HepG2 (cell line): ENCODE measurements around the gene ZNF670. TPM values are rescaled to one million over a fixed set of nuclear protein-coding genes. Genes with fewer than 3 reads are reported as not detected.

Experiments
- CEBPB ChIP-seq: IDR thresholded peaks from 2 replicates; pipeline ENCODE4 v1.6.1; 2011; ENCODE audit warnings: low read depth, low read length, improper control_type of control experiment, borderline replicate concordance
- FOXJ3 ChIP-seq: sonication (generic); formaldehyde crosslinking; IDR thresholded peaks from 2 replicates; pipeline ENCODE4 v1.4.0; 2020; ENCODE audit warnings: missing genetic modification reagents, mild to moderate bottlenecking, borderline replicate concordance
- IRF2 ChIP-seq: IDR thresholded peaks from 2 replicates; pipeline ENCODE4 v1.6.1; 2018; ENCODE audit warnings: missing genetic modification reagents, missing compliant biosample characterization
- KDM1A ChIP-seq: IDR thresholded peaks from 2 replicates; pipeline ENCODE4 v1.6.1; 2016; ENCODE audit warnings: missing compliant biosample characterization
- MED1 ChIP-seq: sonication (generic); formaldehyde crosslinking; IDR thresholded peaks from 2 replicates; pipeline ENCODE4 v1.4.0; 2020; ENCODE audit warnings: missing genetic modification reagents
- NRL ChIP-seq: sonication (generic); formaldehyde crosslinking; IDR thresholded peaks from 2 replicates; pipeline ENCODE4 v1.5.0; 2020; ENCODE audit warnings: missing genetic modification reagents, mild to moderate bottlenecking, moderate library complexity, borderline replicate concordance
- ZIK1 ChIP-seq: sonication (generic); formaldehyde crosslinking; IDR thresholded peaks from 2 replicates; pipeline ENCODE4 v1.5.0; 2020; ENCODE audit warnings: mild to moderate bottlenecking, low read depth, missing genetic modification reagents, borderline replicate concordance
- polyA plus RNA-seq, 8 experiments: library from polyadenylated mRNA; depleted of rRNA in 3 of 8; stranded (reverse) in 7 of 8; unstranded in 1 of 8; fragments of >200 nt; fragmentation: Illumina TruSeq in 4 of 8; extraction: Trizol in 4 of 8; gene quantifications; 2 replicates each; pipeline versions ENCODE4 v1.2.1 to v1.2.3, GENCODE V29; 2011 to 2016; ENCODE audit warnings: low read depth in 4 of 8, missing spikeins in 1 of 8, mixed read lengths in 1 of 8; ENCODE audit not compliant: insufficient read depth in 1 of 8
- total RNA-seq, 5 experiments: library from RNA; depleted of rRNA; stranded (reverse); fragments of >200 nt; fragmentation: Illumina TruSeq; extraction: Trizol; gene quantifications; 2 replicates each; pipeline ENCODE4 v1.2.3, GENCODE V29; 2016; ENCODE audit warnings: low read depth in 1 of 5
- TF ChIP-seq, protein P1 (sequence below): sonication (generic); formaldehyde crosslinking; IDR thresholded peaks from 2 replicates; pipeline ENCODE4 v1.5.1; 2020; ENCODE audit warnings: missing genetic modification reagents, mild to moderate bottlenecking, borderline replicate concordance
- TF ChIP-seq, protein P2 (sequence below): sonication (generic); formaldehyde crosslinking; IDR thresholded peaks from 2 replicates; pipeline ENCODE4 v1.5.1; 2020; ENCODE audit warnings: mild to moderate bottlenecking, missing genetic modification reagents, moderate library complexity
- TF ChIP-seq, protein P3 (sequence below): sonication (generic); formaldehyde crosslinking; IDR thresholded peaks from 2 replicates; pipeline ENCODE4 v1.8.1; 2023; ENCODE audit warnings: mild to moderate bottlenecking, inconsistent platforms, moderate library complexity, missing genetic modification reagents, borderline replicate concordance
- TF ChIP-seq, protein P4 (sequence below), 2 experiments: IDR thresholded peaks; 2 replicates each; pipeline ENCODE4 v1.6.1; 2011 to 2012; ENCODE audit warnings: low read length in 2 of 2, borderline replicate concordance in 1 of 2, low read depth in 1 of 2, mild to moderate bottlenecking in 1 of 2, moderate library complexity in 1 of 2
- TF ChIP-seq, protein P5 (sequence below): IDR thresholded peaks from 2 replicates; pipeline ENCODE4 v1.6.1; 2018; ENCODE audit warnings: missing genetic modification reagents, mild to moderate bottlenecking, missing compliant biosample characterization
- TF ChIP-seq, protein P6 (sequence below): sonication (generic); formaldehyde crosslinking; IDR thresholded peaks from 2 replicates; pipeline ENCODE4 v1.4.0; 2020; ENCODE audit warnings: missing genetic modification reagents

Gene ZNF670
- total and polyA plus RNA-seq, 2 of the 13 experiments (the other 11 are each of a cell fraction or from before 2014, with no cell fraction given): 4.2 to 10.9 TPM

DNA sequence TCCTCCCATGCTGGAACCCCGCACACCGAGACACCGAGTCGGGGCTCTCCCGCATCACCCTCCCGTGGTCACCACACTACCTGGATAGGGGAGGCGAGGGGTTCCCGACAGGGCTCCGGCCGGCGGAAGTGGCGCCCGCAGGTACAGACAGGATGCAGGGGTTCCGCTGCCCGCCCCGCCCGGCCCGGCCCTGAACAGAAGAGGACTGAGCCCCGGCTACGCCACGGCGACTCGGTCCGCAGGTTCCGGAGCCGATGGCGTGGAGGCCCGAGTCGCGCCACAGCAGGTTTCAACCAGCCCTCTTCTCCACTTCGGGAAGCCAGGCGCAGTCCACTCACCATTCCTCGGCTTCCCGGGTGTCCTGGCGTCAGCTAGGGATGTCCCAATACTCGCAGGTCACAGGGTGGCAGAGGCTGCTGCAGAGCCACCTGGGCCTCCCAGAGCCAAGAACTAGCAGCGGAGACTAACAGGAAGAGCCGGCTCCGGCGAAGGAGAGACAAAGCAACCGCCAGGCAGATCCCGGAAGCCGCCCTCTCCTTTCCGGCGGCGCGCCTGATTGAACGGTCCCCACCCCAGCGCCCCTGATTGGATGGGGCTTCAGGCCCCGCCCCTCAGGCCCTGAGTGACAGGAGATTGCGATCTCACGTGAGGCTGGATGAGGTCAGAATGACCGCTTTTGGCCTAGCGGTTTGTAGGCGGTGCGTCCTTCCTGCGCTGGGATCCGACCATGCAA lies 25.4 kb upstream of the ZNF670 start, which contains the start of gene ZNF669 (continued):
- TF ChIP-seq, protein P1, sequence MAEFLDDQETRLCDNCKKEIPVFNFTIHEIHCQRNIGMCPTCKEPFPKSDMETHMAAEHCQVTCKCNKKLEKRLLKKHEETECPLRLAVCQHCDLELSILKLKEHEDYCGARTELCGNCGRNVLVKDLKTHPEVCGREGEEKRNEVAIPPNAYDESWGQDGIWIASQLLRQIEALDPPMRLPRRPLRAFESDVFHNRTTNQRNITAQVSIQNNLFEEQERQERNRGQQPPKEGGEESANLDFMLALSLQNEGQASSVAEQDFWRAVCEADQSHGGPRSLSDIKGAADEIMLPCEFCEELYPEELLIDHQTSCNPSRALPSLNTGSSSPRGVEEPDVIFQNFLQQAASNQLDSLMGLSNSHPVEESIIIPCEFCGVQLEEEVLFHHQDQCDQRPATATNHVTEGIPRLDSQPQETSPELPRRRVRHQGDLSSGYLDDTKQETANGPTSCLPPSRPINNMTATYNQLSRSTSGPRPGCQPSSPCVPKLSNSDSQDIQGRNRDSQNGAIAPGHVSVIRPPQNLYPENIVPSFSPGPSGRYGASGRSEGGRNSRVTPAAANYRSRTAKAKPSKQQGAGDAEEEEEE (CRISPR knock-in tag): no peak; the same call in 1 of the 2 replicates
- TF ChIP-seq MED1 (CRISPR knock-in tag) (peak; percentile 56), KDM1A (CRISPR knock-in tag) (no peak), ZIK1 (CRISPR knock-in tag) (peak; percentile 90; the same call in 1 of the 2 replicates), NRL (CRISPR knock-in tag) (no peak), FOXJ3 (no peak; the same call in 1 of the 2 replicates), CEBPB (peak; percentile 45; the same call in 1 of the 2 replicates), IRF2 (CRISPR knock-in tag) (peak; percentile 81)
- TF ChIP-seq, protein P2, sequence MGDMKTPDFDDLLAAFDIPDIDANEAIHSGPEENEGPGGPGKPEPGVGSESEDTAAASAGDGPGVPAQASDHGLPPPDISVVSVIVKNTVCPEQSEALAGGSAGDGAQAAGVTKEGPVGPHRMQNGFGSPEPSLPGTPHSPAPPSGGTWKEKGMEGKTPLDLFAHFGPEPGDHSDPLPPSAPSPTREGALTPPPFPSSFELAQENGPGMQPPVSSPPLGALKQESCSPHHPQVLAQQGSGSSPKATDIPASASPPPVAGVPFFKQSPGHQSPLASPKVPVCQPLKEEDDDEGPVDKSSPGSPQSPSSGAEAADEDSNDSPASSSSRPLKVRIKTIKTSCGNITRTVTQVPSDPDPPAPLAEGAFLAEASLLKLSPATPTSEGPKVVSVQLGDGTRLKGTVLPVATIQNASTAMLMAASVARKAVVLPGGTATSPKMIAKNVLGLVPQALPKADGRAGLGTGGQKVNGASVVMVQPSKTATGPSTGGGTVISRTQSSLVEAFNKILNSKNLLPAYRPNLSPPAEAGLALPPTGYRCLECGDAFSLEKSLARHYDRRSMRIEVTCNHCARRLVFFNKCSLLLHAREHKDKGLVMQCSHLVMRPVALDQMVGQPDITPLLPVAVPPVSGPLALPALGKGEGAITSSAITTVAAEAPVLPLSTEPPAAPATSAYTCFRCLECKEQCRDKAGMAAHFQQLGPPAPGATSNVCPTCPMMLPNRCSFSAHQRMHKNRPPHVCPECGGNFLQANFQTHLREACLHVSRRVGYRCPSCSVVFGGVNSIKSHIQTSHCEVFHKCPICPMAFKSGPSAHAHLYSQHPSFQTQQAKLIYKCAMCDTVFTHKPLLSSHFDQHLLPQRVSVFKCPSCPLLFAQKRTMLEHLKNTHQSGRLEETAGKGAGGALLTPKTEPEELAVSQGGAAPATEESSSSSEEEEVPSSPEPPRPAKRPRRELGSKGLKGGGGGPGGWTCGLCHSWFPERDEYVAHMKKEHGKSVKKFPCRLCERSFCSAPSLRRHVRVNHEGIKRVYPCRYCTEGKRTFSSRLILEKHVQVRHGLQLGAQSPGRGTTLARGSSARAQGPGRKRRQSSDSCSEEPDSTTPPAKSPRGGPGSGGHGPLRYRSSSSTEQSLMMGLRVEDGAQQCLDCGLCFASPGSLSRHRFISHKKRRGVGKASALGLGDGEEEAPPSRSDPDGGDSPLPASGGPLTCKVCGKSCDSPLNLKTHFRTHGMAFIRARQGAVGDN: peak; percentile 83
- TF ChIP-seq, protein P3, sequence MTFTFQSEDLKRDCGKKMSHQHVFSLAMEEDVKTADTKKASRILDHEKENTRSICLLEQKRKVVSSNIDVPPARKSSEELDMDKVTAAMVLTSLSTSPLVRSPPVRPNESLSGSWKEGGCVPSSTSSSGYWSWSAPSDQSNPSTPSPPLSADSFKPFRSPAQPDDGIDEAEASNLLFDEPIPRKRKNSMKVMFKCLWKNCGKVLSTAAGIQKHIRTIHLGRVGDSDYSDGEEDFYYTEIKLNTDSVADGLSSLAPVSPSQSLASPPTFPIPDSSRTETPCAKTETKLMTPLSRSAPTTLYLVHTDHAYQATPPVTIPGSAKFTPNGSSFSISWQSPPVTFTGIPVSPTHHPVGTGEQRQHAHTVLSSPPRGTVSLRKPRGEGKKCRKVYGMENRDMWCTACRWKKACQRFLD (CRISPR knock-in tag): peak; percentile 75; the same call in 1 of the 2 replicates
- TF ChIP-seq, protein P4, sequence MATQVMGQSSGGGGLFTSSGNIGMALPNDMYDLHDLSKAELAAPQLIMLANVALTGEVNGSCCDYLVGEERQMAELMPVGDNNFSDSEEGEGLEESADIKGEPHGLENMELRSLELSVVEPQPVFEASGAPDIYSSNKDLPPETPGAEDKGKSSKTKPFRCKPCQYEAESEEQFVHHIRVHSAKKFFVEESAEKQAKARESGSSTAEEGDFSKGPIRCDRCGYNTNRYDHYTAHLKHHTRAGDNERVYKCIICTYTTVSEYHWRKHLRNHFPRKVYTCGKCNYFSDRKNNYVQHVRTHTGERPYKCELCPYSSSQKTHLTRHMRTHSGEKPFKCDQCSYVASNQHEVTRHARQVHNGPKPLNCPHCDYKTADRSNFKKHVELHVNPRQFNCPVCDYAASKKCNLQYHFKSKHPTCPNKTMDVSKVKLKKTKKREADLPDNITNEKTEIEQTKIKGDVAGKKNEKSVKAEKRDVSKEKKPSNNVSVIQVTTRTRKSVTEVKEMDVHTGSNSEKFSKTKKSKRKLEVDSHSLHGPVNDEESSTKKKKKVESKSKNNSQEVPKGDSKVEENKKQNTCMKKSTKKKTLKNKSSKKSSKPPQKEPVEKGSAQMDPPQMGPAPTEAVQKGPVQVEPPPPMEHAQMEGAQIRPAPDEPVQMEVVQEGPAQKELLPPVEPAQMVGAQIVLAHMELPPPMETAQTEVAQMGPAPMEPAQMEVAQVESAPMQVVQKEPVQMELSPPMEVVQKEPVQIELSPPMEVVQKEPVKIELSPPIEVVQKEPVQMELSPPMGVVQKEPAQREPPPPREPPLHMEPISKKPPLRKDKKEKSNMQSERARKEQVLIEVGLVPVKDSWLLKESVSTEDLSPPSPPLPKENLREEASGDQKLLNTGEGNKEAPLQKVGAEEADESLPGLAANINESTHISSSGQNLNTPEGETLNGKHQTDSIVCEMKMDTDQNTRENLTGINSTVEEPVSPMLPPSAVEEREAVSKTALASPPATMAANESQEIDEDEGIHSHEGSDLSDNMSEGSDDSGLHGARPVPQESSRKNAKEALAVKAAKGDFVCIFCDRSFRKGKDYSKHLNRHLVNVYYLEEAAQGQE (IDR thresholded peaks at IDR 0.05; ENCODE audit: borderline replicate concordance in 1 of 2, low read depth in 1 of 2, low read length in 2 of 2): peak in 1 of 2 experiments; percentile 65; a peak in 1 of 4 replicates
- TF ChIP-seq, protein P5, sequence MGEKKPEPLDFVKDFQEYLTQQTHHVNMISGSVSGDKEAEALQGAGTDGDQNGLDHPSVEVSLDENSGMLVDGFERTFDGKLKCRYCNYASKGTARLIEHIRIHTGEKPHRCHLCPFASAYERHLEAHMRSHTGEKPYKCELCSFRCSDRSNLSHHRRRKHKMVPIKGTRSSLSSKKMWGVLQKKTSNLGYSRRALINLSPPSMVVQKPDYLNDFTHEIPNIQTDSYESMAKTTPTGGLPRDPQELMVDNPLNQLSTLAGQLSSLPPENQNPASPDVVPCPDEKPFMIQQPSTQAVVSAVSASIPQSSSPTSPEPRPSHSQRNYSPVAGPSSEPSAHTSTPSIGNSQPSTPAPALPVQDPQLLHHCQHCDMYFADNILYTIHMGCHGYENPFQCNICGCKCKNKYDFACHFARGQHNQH (CRISPR knock-in tag): no peak; the same call in 1 of the 2 replicates
- TF ChIP-seq, protein P6, sequence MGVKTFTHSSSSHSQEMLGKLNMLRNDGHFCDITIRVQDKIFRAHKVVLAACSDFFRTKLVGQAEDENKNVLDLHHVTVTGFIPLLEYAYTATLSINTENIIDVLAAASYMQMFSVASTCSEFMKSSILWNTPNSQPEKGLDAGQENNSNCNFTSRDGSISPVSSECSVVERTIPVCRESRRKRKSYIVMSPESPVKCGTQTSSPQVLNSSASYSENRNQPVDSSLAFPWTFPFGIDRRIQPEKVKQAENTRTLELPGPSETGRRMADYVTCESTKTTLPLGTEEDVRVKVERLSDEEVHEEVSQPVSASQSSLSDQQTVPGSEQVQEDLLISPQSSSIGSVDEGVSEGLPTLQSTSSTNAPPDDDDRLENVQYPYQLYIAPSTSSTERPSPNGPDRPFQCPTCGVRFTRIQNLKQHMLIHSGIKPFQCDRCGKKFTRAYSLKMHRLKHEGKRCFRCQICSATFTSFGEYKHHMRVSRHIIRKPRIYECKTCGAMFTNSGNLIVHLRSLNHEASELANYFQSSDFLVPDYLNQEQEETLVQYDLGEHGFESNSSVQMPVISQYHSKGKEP: no peak; the same call in 1 of the 2 replicates
